COLO829 (cell line): Measurements from ENCODE around the gene F5.
"Not testable (repeated sequence)": the region's sequence is repeated elsewhere in the genome, so short reads cannot be mapped to it uniquely, and the experiment has no call there.

ENCODE experiments used
- DNase-seq: peaks from one replicate; pipeline ENCODE4 v3.0.0; 2012; ENCODE audit warnings: low spot score

Gene F5

GRCh38 chr1:169538998-169539871, 47.0 kb downstream of the F5 start:
- DNase-seq: peak; percentile 31

- DNase-seq: no peak
These were observed 51.6 kb downstream of the F5 start for GRCh38 chr1:169534653-169535052.

- not testable (repeated sequence) for DNase-seq
These were observed 52.6 kb downstream of the F5 start for GRCh38 chr1:169533528-169534190.

- no peak for DNase-seq
These were observed 55.8 kb downstream of the F5 start for GRCh38 chr1:169530448-169530847.

- peak; percentile 23 for DNase-seq
These were observed 57.1 kb downstream of the F5 start for GRCh38 chr1:169529068-169529642.

GRCh38 chr1:169528215-169529067, 57.8 kb downstream of the F5 start:
- no peak for DNase-seq

GRCh38 chr1:169527451-169528214, 58.6 kb downstream of the F5 start:
- DNase-seq: no peak

- no peak for DNase-seq
These were observed 59.3 kb downstream of the F5 start for GRCh38 chr1:169527001-169527400.

- DNase-seq: no peak
These were observed 60.0 kb downstream of the F5 start for GRCh38 chr1:169526120-169526832.

- peak; percentile 15 for DNase-seq
These were observed 60.9 kb downstream of the F5 start for GRCh38 chr1:169525391-169525790.

GRCh38 chr1:169523904-169524303, 62.4 kb downstream of the F5 start:
- DNase-seq: no peak

GRCh38 chr1:169521226-169521625, 65.1 kb downstream of the F5 start:
- DNase-seq: no peak

- no peak for DNase-seq
These were observed 68.6 kb downstream of the F5 start for GRCh38 chr1:169517558-169518186.

GRCh38 chr1:169515641-169516040, 70.6 kb downstream of the F5 start:
- DNase-seq: no peak

GRCh38 chr1:169514566-169515270, 71.6 kb downstream of the F5 start:
- DNase-seq: no peak

GRCh38 chr1:169513208-169513607, 73.1 kb downstream of the F5 start:
- DNase-seq: no peak

- peak; percentile 68 for DNase-seq
These were observed 74.8 kb downstream of the F5 start for GRCh38 chr1:169511316-169512005.

GRCh38 chr1:169510060-169510459, 76.2 kb downstream of the F5 start:
- DNase-seq: no peak

GRCh38 chr1:169509354-169509753, 76.9 kb downstream of the F5 start:
- no peak for DNase-seq
